Lung (tissue), 12 donors: Measurements from ENCODE around the gene SUPT3H. TPM values are rescaled to one million over a fixed set of nuclear protein-coding genes. Genes with fewer than 3 reads are reported as not detected.

Experiments
- ATAC-seq: fragments of 200-7000 bp; cut with Tn5 transposase; one replicate; pipeline ENCODE4 v1.9.1; 2020; ENCODE audit warnings: moderate number of reproducible peaks; ENCODE audit not compliant: insufficient read depth, low FRiP score
- DNase-seq, 3 donors: peaks; one replicate each; pipeline ENCODE4 v3.0.0-alpha.2; 2013 to 2017
- H3K27ac ChIP-seq, 2 donors: one replicate each; pipeline ENCODE4 v1.5.1; 2013; ENCODE audit warnings: mild to moderate bottlenecking in 2 of 2, moderate library complexity in 2 of 2, control low read depth in 1 of 2, inconsistent platforms in 1 of 2, low read depth in 1 of 2, low read length in 1 of 2
- H3K27me3 ChIP-seq, 3 donors: one replicate each; pipeline ENCODE4 v1.5.1; 2013; ENCODE audit warnings: low read length in 2 of 3; ENCODE audit not compliant: control insufficient read depth in 3 of 3, insufficient read depth in 3 of 3
- H3K36me3 ChIP-seq, 4 donors: one replicate each; pipeline ENCODE4 v1.5.1; 2013; ENCODE audit warnings: low read length in 4 of 4, mild to moderate bottlenecking in 1 of 4, moderate library complexity in 1 of 4; ENCODE audit not compliant: control insufficient read depth in 4 of 4, insufficient read depth in 4 of 4
- H3K4me1 ChIP-seq, 5 donors: one replicate each; pipeline ENCODE4 v1.5.1; 2013; ENCODE audit warnings: low read length in 5 of 5, mild to moderate bottlenecking in 2 of 5, moderate library complexity in 1 of 5; ENCODE audit not compliant: control insufficient read depth in 5 of 5, insufficient read depth in 5 of 5
- H3K4me3 ChIP-seq: one replicate; pipeline ENCODE4 v1.5.1; 2013; ENCODE audit warnings: mild to moderate bottlenecking, control low read depth, moderate library complexity
- H3K9ac ChIP-seq, 2 donors: one replicate each; pipeline ENCODE4 v1.5.1; 2013; ENCODE audit warnings: low read length in 2 of 2, control low read depth in 1 of 2; ENCODE audit not compliant: insufficient read depth in 1 of 2
- H3K9me3 ChIP-seq, 4 donors: one replicate each; pipeline ENCODE4 v1.5.1; 2013; ENCODE audit warnings: low read length in 3 of 4, mild to moderate bottlenecking in 1 of 4, moderate library complexity in 1 of 4; ENCODE audit not compliant: control insufficient read depth in 4 of 4, insufficient read depth in 3 of 4
- WGBS, 2 donors: extraction: QIAGEN DNeasy Blood & Tissue Kit; methylation state at CpG; one replicate each; pipeline ENCODE4 v1.1.7; 2013; 5-methylcytosine and 5-hydroxymethylcytosine counted together
- polyA plus RNA-seq, 2 donors: library from polyadenylated mRNA; stranded (reverse); fragments of 200-250 nt; gene quantifications; one replicate each; pipeline ENCODE4 v1.2.1, GENCODE V29; 2013
- total RNA-seq, 2 donors: library from RNA; depleted of rRNA in 1 of 2; stranded (reverse); fragments of >200 nt in 1 of 2; gene quantifications; one replicate each; pipeline ENCODE4 v1.2.1, GENCODE V29; 2014 to 2021
- TF ChIP-seq, protein P1 (sequence below): IDR thresholded peaks from 2 replicates; pipeline ENCODE4 v1.5.1; 2012; ENCODE audit warnings: mild to moderate bottlenecking; ENCODE audit errors: control extremely low read depth, extremely low read depth
- donor health status: control.
- donor health status: control.
- donor health status: Bipolar disorder and iron deficiency.
- donor health status: healthy.
- donor health status: DM: yes; HTN: yes; CAD: no.

Gene SUPT3H
- total and polyA plus RNA-seq, 4 donors, result 5.2 to 17.4 (median 8.2) TPM

DNA sequence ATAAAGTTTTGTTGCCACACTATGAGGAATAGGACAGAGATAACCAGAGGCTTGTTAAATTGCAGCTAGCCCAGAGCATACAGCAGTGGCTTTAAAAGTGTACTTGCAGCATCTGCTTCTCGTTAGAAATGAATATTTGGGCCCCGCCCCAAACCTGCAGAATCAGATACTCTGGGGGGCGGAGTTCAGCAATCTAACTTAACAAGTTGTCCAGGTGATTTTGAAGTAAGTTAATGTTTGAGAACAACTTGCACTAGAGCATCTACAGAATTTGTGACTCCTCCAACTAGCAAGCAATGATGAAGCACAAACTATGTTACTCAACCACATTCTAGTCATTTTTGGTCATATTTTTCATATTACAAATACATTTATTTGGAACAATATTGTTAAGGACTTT is 10.6 kb upstream of the SUPT3H start:
- H3K4me1 ChIP-seq, result no peaks in the 10 kb centered on the region
- H3K27ac ChIP-seq, result no peak overlapping the region
- no peaks in the 10 kb centered on the region for H3K36me3 ChIP-seq
- no peaks in the 10 kb centered on the region for H3K27me3 ChIP-seq
- H3K9ac ChIP-seq, result no peak overlapping the region
- DNase-seq, result no peak
- 65 to 87% methylated on average over 3 of the region's 3 CpGs for WGBS, 2 donors
- TF ChIP-seq, protein P1, sequence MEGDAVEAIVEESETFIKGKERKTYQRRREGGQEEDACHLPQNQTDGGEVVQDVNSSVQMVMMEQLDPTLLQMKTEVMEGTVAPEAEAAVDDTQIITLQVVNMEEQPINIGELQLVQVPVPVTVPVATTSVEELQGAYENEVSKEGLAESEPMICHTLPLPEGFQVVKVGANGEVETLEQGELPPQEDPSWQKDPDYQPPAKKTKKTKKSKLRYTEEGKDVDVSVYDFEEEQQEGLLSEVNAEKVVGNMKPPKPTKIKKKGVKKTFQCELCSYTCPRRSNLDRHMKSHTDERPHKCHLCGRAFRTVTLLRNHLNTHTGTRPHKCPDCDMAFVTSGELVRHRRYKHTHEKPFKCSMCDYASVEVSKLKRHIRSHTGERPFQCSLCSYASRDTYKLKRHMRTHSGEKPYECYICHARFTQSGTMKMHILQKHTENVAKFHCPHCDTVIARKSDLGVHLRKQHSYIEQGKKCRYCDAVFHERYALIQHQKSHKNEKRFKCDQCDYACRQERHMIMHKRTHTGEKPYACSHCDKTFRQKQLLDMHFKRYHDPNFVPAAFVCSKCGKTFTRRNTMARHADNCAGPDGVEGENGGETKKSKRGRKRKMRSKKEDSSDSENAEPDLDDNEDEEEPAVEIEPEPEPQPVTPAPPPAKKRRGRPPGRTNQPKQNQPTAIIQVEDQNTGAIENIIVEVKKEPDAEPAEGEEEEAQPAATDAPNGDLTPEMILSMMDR, result no peak
- H3K4me3 ChIP-seq, result no peak overlapping the region
- peaks cover 0 to 3% (median 0%) of the 10 kb centered on the region in 4 donors for H3K9me3 ChIP-seq
- no peak for ATAC-seq

DNA sequence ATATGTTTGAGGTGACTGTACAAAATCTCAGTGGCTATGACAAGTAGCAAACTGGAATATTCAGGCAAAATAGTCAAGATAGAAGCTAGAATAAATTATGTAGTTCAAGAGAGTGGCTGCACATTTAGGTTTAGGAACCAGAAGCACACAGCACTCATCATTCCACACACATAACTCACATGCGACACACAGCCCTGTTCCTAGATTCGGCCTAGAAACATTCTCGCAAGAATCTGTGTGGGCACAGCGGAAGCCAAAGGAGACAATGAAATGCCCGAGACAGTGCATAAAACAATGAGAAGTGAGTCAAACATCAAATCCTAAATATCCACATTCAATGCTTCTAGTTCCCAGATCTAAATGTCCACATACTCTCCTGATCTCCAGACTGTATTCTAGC is 9.5 kb upstream of the SUPT3H start:
- Histone ChIP-seq H3K27ac (no peak overlapping the region), H3K9me3 (no peaks in the 10 kb centered on the region), H3K27me3 (no peaks in the 10 kb centered on the region), H3K4me1 (no peaks in the 10 kb centered on the region), H3K9ac (no peak overlapping the region), H3K4me3 (no peak overlapping the region), H3K36me3 (no peaks in the 10 kb centered on the region)
- DNase-seq (no peak), ATAC-seq (no peak)
- TF ChIP-seq, protein P1, result no peak
- WGBS, 2 donors, result 97% methylated on average over 5 of the region's 5 CpGs

DNA sequence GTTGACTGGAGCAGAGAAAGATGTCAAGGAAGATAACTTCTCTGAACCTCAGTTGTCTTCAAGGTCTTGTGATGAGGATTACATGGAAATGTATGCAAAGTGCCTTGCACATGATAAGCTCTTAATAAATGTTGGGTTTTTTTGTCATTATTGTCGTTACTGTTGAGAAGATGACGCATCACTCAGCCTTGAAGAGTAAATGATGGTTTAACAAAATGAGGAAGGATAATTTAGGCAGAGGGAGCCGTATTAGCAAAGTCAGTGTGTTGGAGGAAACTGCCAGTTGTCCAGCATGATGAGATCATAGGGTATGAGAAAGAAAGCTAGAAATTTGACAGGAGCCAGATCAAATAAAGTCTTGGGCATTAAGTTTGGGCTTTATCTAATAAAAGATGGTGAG is 8.8 kb upstream of the SUPT3H start:
- TF ChIP-seq, protein P1, result no peak
- ATAC-seq, result no peak
- WGBS, 2 donors, result 67 to 78% methylated on average over 3 of the region's 3 CpGs
- no peaks in the 10 kb centered on the region for H3K27me3 ChIP-seq
- H3K27ac ChIP-seq, result no peak overlapping the region
- DNase-seq, result no peak
- no peaks in the 10 kb centered on the region for H3K36me3 ChIP-seq
- no peaks in the 10 kb centered on the region for H3K4me1 ChIP-seq
- no peak overlapping the region for H3K4me3 ChIP-seq
- no peaks in the 10 kb centered on the region for H3K9me3 ChIP-seq
- no peak overlapping the region for H3K9ac ChIP-seq

DNA sequence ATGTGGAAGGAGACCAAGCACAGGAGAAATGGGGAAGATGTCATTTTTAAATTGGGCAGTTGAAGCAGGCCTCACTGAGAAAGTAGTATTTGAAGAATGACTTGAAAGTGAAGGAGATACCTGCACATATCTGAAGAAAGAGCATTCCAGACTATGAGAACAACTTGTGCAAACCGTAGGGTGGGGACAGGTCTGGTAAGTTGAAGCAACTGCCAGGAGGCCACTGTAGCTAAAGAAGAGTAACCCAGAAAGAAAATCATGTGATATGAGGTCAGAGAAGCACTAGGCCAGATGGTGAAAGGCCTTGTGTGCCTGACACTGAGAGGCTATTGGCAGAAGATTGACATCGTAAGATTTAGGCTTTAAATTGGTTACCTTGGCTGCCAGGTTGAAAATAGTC is 4.7 kb upstream of the SUPT3H start:
- Histone ChIP-seq H3K9ac (no peak overlapping the region), H3K4me1 (peaks cover 0 to 9% (median 0%) of the 10 kb centered on the region in 5 donors), H3K27ac (no peak overlapping the region), H3K9me3 (no peaks in the 10 kb centered on the region), H3K27me3 (no peaks in the 10 kb centered on the region), H3K36me3 (no peaks in the 10 kb centered on the region), H3K4me3 (no peak overlapping the region)
- DNase-seq (no peak), ATAC-seq (no peak)
- TF ChIP-seq, protein P1, result no peak
- 83 to 88% methylated on average over 2 of the region's 2 CpGs for WGBS, 2 donors
